Smooth muscle cell of bladder (primary cell): ENCODE measurements around the gene LRRC4. TPM values are rescaled to one million over a fixed set of nuclear protein-coding genes. Genes with fewer than 3 reads are reported as not detected.

ENCODE experiments used
- total RNA-seq: library from RNA; depleted of rRNA; stranded (reverse); fragments of >200 nt; gene quantifications from 2 replicates; pipeline ENCODE4 v1.2.3, GENCODE V29; 2014

Gene LRRC4, protein sequence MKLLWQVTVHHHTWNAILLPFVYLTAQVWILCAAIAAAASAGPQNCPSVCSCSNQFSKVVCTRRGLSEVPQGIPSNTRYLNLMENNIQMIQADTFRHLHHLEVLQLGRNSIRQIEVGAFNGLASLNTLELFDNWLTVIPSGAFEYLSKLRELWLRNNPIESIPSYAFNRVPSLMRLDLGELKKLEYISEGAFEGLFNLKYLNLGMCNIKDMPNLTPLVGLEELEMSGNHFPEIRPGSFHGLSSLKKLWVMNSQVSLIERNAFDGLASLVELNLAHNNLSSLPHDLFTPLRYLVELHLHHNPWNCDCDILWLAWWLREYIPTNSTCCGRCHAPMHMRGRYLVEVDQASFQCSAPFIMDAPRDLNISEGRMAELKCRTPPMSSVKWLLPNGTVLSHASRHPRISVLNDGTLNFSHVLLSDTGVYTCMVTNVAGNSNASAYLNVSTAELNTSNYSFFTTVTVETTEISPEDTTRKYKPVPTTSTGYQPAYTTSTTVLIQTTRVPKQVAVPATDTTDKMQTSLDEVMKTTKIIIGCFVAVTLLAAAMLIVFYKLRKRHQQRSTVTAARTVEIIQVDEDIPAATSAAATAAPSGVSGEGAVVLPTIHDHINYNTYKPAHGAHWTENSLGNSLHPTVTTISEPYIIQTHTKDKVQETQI
- total RNA-seq, result 0.28 and 0.46 TPM in 2 replicates

DNA sequence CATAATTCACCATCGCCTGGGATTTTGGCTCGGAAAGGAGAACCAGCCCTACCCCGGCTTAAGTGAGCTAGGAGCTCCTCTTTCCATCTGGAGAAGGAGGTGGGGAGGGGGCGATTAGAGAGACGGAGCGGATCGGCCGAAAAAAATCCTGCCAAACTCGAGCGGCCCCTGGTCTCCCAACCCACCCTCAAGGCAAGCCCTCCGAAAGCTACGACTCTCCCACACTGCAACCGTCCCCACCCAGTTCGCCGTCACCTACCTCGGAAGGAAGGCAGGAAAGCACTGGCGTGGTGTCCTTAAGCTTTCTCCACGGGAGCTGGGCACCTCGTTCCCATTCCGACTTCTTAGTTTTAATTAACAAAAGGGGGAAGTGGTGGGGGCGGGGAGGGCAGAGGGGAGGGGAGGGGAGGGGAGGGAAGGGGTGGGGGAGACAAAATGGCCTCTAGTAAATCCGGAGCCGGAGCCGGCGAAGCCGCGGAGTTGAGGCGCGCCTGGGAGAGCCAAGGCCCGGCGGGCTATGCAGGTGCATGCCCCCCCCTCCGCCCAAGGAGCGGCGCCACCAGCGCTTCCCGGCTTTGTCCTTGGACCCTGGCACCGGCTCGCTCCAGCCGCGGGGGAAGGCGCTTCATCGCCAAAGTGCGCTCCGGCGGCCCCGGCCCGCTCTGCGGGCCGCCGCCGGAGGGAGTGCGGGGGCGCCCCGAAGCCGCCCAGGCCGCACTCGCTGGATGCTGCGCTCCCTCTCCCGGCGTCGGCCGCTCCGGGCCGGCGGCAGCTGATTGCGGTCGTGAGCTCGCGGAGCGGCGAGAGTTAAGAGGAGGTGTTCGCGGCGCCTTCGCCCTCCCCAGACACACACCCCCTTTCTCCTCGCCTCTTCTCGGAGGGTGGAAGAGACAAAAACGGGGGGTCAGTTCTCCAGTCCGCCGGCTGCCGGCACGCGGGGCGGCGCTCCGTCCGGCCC, at the start of gene LRRC4:
LRRC4 (minus strand) TSS at position 784 of the 958 bp plus-strand sequence. CDS start 797 bp downstream, outside the sequence.

Other genes starting within 250 kb of the LRRC4 start
- 0.09 TPM in 1 of 2 replicates, not detected in the other for gene LEP, start 209.8 kb upstream of the LRRC4 start, total RNA-seq